IMR-90 (cell line): Measurements from ENCODE around the gene TRIO. TPM values are rescaled to one million over a fixed set of nuclear protein-coding genes. Genes with fewer than 3 reads are reported as not detected.

Experiments used
- ATAC-seq: fragments of 200-7000 bp; cut with Tn5 transposase; 2 replicates; pipeline ENCODE4 v1.9.1; 2020; ENCODE audit warnings: low read depth, mild to moderate bottlenecking, moderate library complexity
- BruUV-seq: library from RNA; stranded (reverse); fragments of 400-500 nt; replicated peaks from 2 replicates; lab custom pipeline; 2021; lab: Mats Ljungman, UMichigan
- CTCF ChIA-PET: fragments of 300-600 bp; formaldehyde crosslinking; extraction: SDS; loops from one replicate; lab custom pipeline; 2021; ENCODE audit warnings: antibody characterized with exemption; lab: Yijun Ruan, JAX
- POLR2A ChIA-PET: fragments of 300-600 bp; sonication (Branson Sonifier 250); formaldehyde crosslinking; loops from one replicate; lab custom pipeline; 2022; ENCODE audit warnings: antibody characterized with exemption; ENCODE audit not compliant: unreplicated experiment; lab: Charles Lee
- DNase-seq: peaks from one replicate; pipeline ENCODE4 v3.0.0; 2013
- H2AFZ ChIP-seq: replicated peaks from 2 replicates; pipeline ENCODE3; 2013; ENCODE audit warnings: low read length, mild to moderate bottlenecking; ENCODE audit not compliant: poor library complexity
- H2AK5ac ChIP-seq: 2 replicates; pipeline ENCODE4 v1.6.1; 2013; ENCODE audit warnings: low read depth, low read length, inconsistent platforms
- H2AK9ac ChIP-seq: replicated peaks from 2 replicates; pipeline ENCODE3; 2013; ENCODE audit warnings: mild to moderate bottlenecking, low read depth, low read length, moderate library complexity; ENCODE audit not compliant: poor library complexity
- H2BK120ac ChIP-seq: 2 replicates; pipeline ENCODE4 v1.6.1; 2013; ENCODE audit warnings: low read depth, low read length, inconsistent platforms
- H2BK15ac ChIP-seq: 3 replicates; pipeline ENCODE4 v1.6.1; 2013; ENCODE audit warnings: low read depth, low read length, inconsistent platforms
- H2BK20ac ChIP-seq: 2 replicates; pipeline ENCODE4 v1.6.1; 2013; ENCODE audit warnings: low read depth, mild to moderate bottlenecking, inconsistent platforms, low read length, moderate library complexity
- H2BK5ac ChIP-seq: 2 replicates; pipeline ENCODE4 v1.6.1; 2013; ENCODE audit warnings: mild to moderate bottlenecking, low read depth, low read length, inconsistent platforms; ENCODE audit not compliant: poor library complexity, severe bottlenecking
- H3K14ac ChIP-seq: replicated peaks from 2 replicates; pipeline ENCODE4 v1.6.1; 2013; ENCODE audit warnings: low read depth, low read length, inconsistent platforms
- H3K18ac ChIP-seq: 2 replicates; pipeline ENCODE4 v1.6.1; 2013; ENCODE audit warnings: low read depth, low read length, control low read depth
- H3K23ac ChIP-seq: 2 replicates; pipeline ENCODE4 v1.6.1; 2013; ENCODE audit warnings: low read depth, low read length, inconsistent platforms
- H3K27ac ChIP-seq: 2 replicates; pipeline ENCODE4 v1.5.1; 2013; ENCODE audit warnings: mild to moderate bottlenecking, control low read depth, low read length; ENCODE audit not compliant: insufficient read depth
- H3K27me3 ChIP-seq: 2 replicates; pipeline ENCODE4 v1.6.1; 2013; ENCODE audit warnings: low read length; ENCODE audit not compliant: control insufficient read depth, insufficient read depth
- H3K36me3 ChIP-seq: 2 replicates; pipeline ENCODE4 v1.6.1; 2013; ENCODE audit warnings: low read length, mixed read lengths; ENCODE audit not compliant: control insufficient read depth, insufficient read depth
- H3K4ac ChIP-seq: 2 replicates; pipeline ENCODE4 v1.6.1; 2013; ENCODE audit warnings: low read depth, low read length, inconsistent platforms
- H3K4me1 ChIP-seq: 2 replicates; pipeline ENCODE4 v1.6.1; 2013; ENCODE audit warnings: low read length, mixed read lengths; ENCODE audit not compliant: control insufficient read depth, insufficient read depth
- H3K4me2 ChIP-seq: 2 replicates; pipeline ENCODE4 v1.6.1; 2013; ENCODE audit warnings: low read depth, mild to moderate bottlenecking, control low read depth, low read length, moderate library complexity
- H3K4me3 ChIP-seq: 2 replicates; pipeline ENCODE4 v1.5.1; 2013; ENCODE audit warnings: low read depth, mild to moderate bottlenecking, control low read depth, low read length, moderate library complexity; ENCODE audit not compliant: insufficient read depth
- H3K56ac ChIP-seq: 2 replicates; pipeline ENCODE4 v1.6.1; 2013; ENCODE audit warnings: low read length, inconsistent platforms; ENCODE audit not compliant: insufficient read depth; ENCODE audit errors: extremely low read depth
- H3K79me1 ChIP-seq, 2 experiments: 2 replicates each; pipeline ENCODE4 v1.6.1; 2013; ENCODE audit warnings: low read length in 2 of 2, inconsistent platforms in 1 of 2, low read depth in 1 of 2
- H3K9ac ChIP-seq: 2 replicates; pipeline ENCODE4 v1.6.1; 2013; ENCODE audit warnings: low read depth, low read length, control low read depth
- H3K9me1 ChIP-seq: 2 replicates; pipeline ENCODE4 v1.6.1; 2013; ENCODE audit warnings: low read length, inconsistent platforms; ENCODE audit not compliant: insufficient read depth
- H3K9me3 ChIP-seq: 2 replicates; pipeline ENCODE4 v1.6.1; 2013; ENCODE audit warnings: low read length; ENCODE audit not compliant: control insufficient read depth, insufficient read depth
- H4K20me1 ChIP-seq: 2 replicates; pipeline ENCODE4 v1.6.1; 2013; ENCODE audit warnings: low read length, inconsistent platforms; ENCODE audit not compliant: insufficient read depth
- H4K5ac ChIP-seq: 2 replicates; pipeline ENCODE4 v1.6.1; 2013; ENCODE audit warnings: mild to moderate bottlenecking, low read depth, low read length, control low read depth
- H4K8ac ChIP-seq, 2 experiments: 2 replicates each; pipeline ENCODE4 v1.6.1; 2013; ENCODE audit warnings: low read depth in 2 of 2, low read length in 2 of 2, control low read depth in 1 of 2, inconsistent platforms in 1 of 2
- H4K91ac ChIP-seq: 2 replicates; pipeline ENCODE4 v1.6.1; 2013; ENCODE audit warnings: low read depth, low read length, inconsistent platforms; ENCODE audit not compliant: insufficient read depth
- MAZ ChIP-seq: IDR thresholded peaks from 2 replicates; pipeline ENCODE4 v1.6.1; 2012; ENCODE audit warnings: low read depth, mild to moderate bottlenecking, low read length, improper control_type of control experiment, moderate library complexity, borderline replicate concordance
- NFE2L2 ChIP-seq: fragments of 150-350 bp; IDR thresholded peaks from 2 replicates; pipeline ENCODE4 v1.6.1; 2016; ENCODE audit warnings: low read depth, mild to moderate bottlenecking, low read length
- POLR2A ChIP-seq: IDR thresholded peaks from 2 replicates; pipeline ENCODE4 v1.6.1; 2012; ENCODE audit warnings: mild to moderate bottlenecking, low read depth, low read length
- RCOR1 ChIP-seq: IDR thresholded peaks from 2 replicates; pipeline ENCODE4 v1.6.1; 2012; ENCODE audit warnings: mild to moderate bottlenecking, low read length, improper control_type of control experiment; ENCODE audit not compliant: insufficient replicate concordance
- SMC3 ChIP-seq: fragments of 150-350 bp; IDR thresholded peaks from 2 replicates; pipeline ENCODE4 v1.6.1; 2016; ENCODE audit warnings: low read depth, mild to moderate bottlenecking, antibody characterized with exemption, low read length, moderate library complexity
- WGBS, 2 experiments: methylation state at CpG; one replicate each; pipeline versions ENCODE4 v1.1.5 to v1.1.7; 2013; ENCODE audit warnings: missing lambda C conversion rate in 2 of 2; ENCODE audit not compliant: insufficient read length in 1 of 2; ENCODE audit errors: extremely low coverage in 2 of 2; 5-methylcytosine and 5-hydroxymethylcytosine counted together
- dilution Hi-C: fragments of 300-500 bp; cut with HindIII; formaldehyde crosslinking; loops from one replicate; pipeline ENCODE4 v1.14.3; 2018; ENCODE audit warnings: low sequenced_read_pairs; ENCODE audit not compliant: unreplicated experiment
- in situ Hi-C: fragments of 300-500 bp; cut with MboI; formaldehyde crosslinking; loops from 3 replicates; pipeline ENCODE4 v1.14.3; 2019; ENCODE audit warnings: low sequenced_read_pairs, inconsistent platforms, mixed read lengths
- intact Hi-C: fragments of 100-400 bp; cut with micrococcal nuclease; formaldehyde crosslinking; loops from 2 replicates; pipeline ENCODE4 v1.10.0; 2022
- polyA plus RNA-seq, 3 experiments: library from polyadenylated mRNA; depleted of rRNA; stranded (reverse); fragments of >200 nt; gene quantifications; 2 replicates each; pipeline ENCODE4 v1.2.3, GENCODE V29; 2012; ENCODE audit warnings: low replicate concordance in 1 of 3
- total RNA-seq: library from RNA; depleted of rRNA; stranded (reverse); fragments of >200 nt; gene quantifications from 2 replicates; pipeline ENCODE4 v1.2.3, GENCODE V29; 2012

TRIO gene
- total and polyA plus RNA-seq, 2 of the 4 experiments (the other 2 are of a cell fraction): 206 to 522 TPM

DNA sequence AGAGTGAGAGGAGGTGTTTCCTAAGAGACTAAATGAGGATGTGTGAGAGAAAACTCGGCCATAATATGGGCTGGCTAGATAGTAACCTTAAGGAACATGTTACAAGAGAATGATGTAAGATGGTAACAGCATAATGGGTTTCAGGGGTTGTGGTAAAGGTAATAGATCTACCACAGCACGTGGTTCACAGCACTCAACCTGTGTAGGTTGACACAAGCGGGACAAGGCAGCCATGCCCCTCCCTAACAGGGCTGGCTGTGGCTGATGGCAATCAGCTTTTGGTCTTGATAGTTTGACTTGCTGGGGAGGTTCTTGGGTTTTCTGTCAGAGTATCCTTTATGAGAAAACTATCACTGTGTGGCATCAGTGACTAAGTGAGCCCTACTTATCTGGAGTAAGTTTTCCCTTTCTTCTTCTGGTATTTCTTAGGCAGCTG, 138.6 kb downstream of the TRIO start:
- peaks cover 94% of the 10 kb centered on the region for H4K20me1 ChIP-seq
- peak overlapping the region; percentile 48; the same call in 1 of the 2 replicates for H3K27ac ChIP-seq
- peak overlapping the region; percentile 30; the same call in 1 of the 2 replicates for H3K4ac ChIP-seq
- no peak overlapping the region for H2BK15ac ChIP-seq
- no peak overlapping the region for H3K4me2 ChIP-seq
- no peak overlapping the region for H2AK5ac ChIP-seq
- no peak overlapping the region; the same call in 1 of the 2 replicates for H3K56ac ChIP-seq
- ChIA-PET POLR2A (no interaction called here), CTCF (interaction anchor here (0.7 kb wide), 1 partner anchor 13 kb away, joined by 3 read pairs; no protein-coding TSS in a partner anchor)
- H3K4me3 ChIP-seq: no peak overlapping the region
- H4K5ac ChIP-seq: no peak overlapping the region
- peaks cover 21% of the 10 kb centered on the region for H3K4me1 ChIP-seq
- peaks cover 42% of the 10 kb centered on the region for H3K9me1 ChIP-seq
- peak overlapping the region; percentile 9 for H2BK5ac ChIP-seq
- intact Hi-C loops (no loop called here), in situ Hi-C loops (no loop called here), dilution Hi-C loops (no loop called here)
- no peaks in the 10 kb centered on the region for H3K27me3 ChIP-seq
- peak overlapping the region; percentile 43; the same call in 1 of the 2 replicates for H3K23ac ChIP-seq
- 0 out of 2 replicates have a peak overlapping the region, but pooled peaks have one; percentile 70 for H3K14ac ChIP-seq
- WGBS, 2 experiments: 87% methylated on average over 3 of the region's 3 CpGs; no CpG with 5 or more reads in 1 of the 2 experiments
- H2AK9ac ChIP-seq: no peak overlapping the region
- no peak overlapping the region for H4K91ac ChIP-seq
- H3K79me1 ChIP-seq: peaks cover 21 to 78% of the 10 kb centered on the region in 2 experiments
- ATAC-seq (no peak), DNase-seq (no peak)
- no peak for TF ChIP-seq POLR2A
- TF ChIP-seq SMC3: no peak
- no peak for TF ChIP-seq NFE2L2
- no peak for TF ChIP-seq MAZ
- TF ChIP-seq RCOR1: no peak
- H3K9ac ChIP-seq: no peak overlapping the region
- BruUV-seq: no TSS peak
- H2AFZ ChIP-seq: no peak overlapping the region
- peaks cover 57% of the 10 kb centered on the region for H3K36me3 ChIP-seq
- peak overlapping the region in 1 of 2 experiments; percentile 55; a peak in 2 of 4 replicates for H4K8ac ChIP-seq
- H3K9me3 ChIP-seq: no peaks in the 10 kb centered on the region
- H2BK120ac ChIP-seq: no peak overlapping the region
- H2BK20ac ChIP-seq: peak overlapping the region; percentile 10; the same call in 1 of the 2 replicates
- no peak overlapping the region for H3K18ac ChIP-seq
